Purkinje cell (primary cell): ENCODE measurements around the gene PRRG3. TPM values are rescaled to one million over a fixed set of nuclear protein-coding genes. Genes with fewer than 3 reads are reported as not detected.

ENCODE experiments used
- polyA plus RNA-seq: library from polyadenylated mRNA; unstranded; fragments of >200 nt; fragmentation: Nextera tagmentation; gene quantifications from 2 replicates; pipeline ENCODE4 v1.2.1, GENCODE V29; 2014

The PRRG3 gene
- polyA plus RNA-seq = 1.3 and 7.6 TPM in 2 replicates

GRCh38 chrX:151694661-151695582, at the start of gene PRRG3:
Gene PRRG3 (plus strand): TSS chrX:151695458. CDS start chrX:151698815, 3,357 bp downstream.

GRCh38 chrX:151715752-151716151, 20.5 kb downstream of the PRRG3 start, which contains the start of gene FATE1:
Gene FATE1 (plus strand): TSS chrX:151716035. CDS start chrX:151716120, 85 bp downstream.

GRCh38 chrX:151734446-151734845, 39.2 kb downstream of the PRRG3 start, which contains the start of gene CNGA2:
Gene CNGA2 (plus strand): TSS chrX:151734746. CDS start chrX:151738484, 3,738 bp downstream.

Other genes with a start within 250 kb of the PRRG3 start
- gene PASD1, start 131.8 kb upstream of the PRRG3 start, polyA plus RNA-seq = not detected in 2 replicates
- gene FATE1, start 20.6 kb downstream of the PRRG3 start, polyA plus RNA-seq = not detected in 2 replicates
- gene CNGA2, start 39.3 kb downstream of the PRRG3 start, polyA plus RNA-seq = not detected in 2 replicates
- gene MAGEA4, start 217.4 kb downstream of the PRRG3 start, polyA plus RNA-seq = not detected in 2 replicates